H1 (cell line): ENCODE results near the gene DHRS12. TPM values are rescaled to one million over a fixed set of nuclear protein-coding genes. Genes with fewer than 3 reads are reported as not detected.

Source experiments
- CTCF ChIA-PET: fragments of 300-600 bp; sonication (Branson Sonifier 250); formaldehyde crosslinking; loops from one replicate; lab custom pipeline; 2021; ENCODE audit not compliant: partially characterized antibody; lab: Charles Lee
- POLR2A ChIA-PET: fragments of 300-600 bp; sonication (Branson Sonifier 250); formaldehyde crosslinking; loops from one replicate; lab custom pipeline; 2021; ENCODE audit warnings: inconsistent platforms; ENCODE audit not compliant: partially characterized antibody; lab: Charles Lee
- DNase-seq, 2 experiments: peaks; one replicate each; pipeline versions ENCODE4 v3.0.0 to v3.0.0-alpha.2; 2010 to 2022; ENCODE audit warnings: low spot score in 2 of 2, low read depth in 1 of 2, mixed read lengths in 1 of 2
- FAIRE-seq: peaks from 2 replicates; lab custom pipeline; 2011; peaks lifted over from hg19 to GRCh38; lab: Jason Lieb, UNC
- H2AFZ ChIP-seq: 2 replicates; pipeline ENCODE4 v1.8.1; 2012; ENCODE audit warnings: low read length, inconsistent platforms
- H2AK5ac ChIP-seq: 2 replicates; pipeline ENCODE4 v1.6.1; 2013; ENCODE audit warnings: low read depth, low read length
- H2BK120ac ChIP-seq: replicated peaks from 2 replicates; pipeline ENCODE3; 2013; ENCODE audit warnings: low read depth, low read length, inconsistent platforms
- H2BK12ac ChIP-seq: 2 replicates; pipeline ENCODE4 v1.6.1; 2013; ENCODE audit warnings: low read depth, low read length
- H2BK15ac ChIP-seq: 2 replicates; pipeline ENCODE4 v1.6.1; 2013; ENCODE audit warnings: low read length
- H2BK20ac ChIP-seq: 2 replicates; pipeline ENCODE4 v1.6.1; 2013; ENCODE audit warnings: low read length
- H2BK5ac ChIP-seq: 2 replicates; pipeline ENCODE4 v1.6.1; 2013; ENCODE audit warnings: low read depth, low read length
- H3K14ac ChIP-seq: 2 replicates; pipeline ENCODE4 v1.6.1; 2013; ENCODE audit warnings: inconsistent platforms; ENCODE audit not compliant: insufficient read length
- H3K18ac ChIP-seq: 2 replicates; pipeline ENCODE4 v1.6.1; 2013; ENCODE audit warnings: low read length; ENCODE audit errors: extremely low read depth
- H3K23ac ChIP-seq: 2 replicates; pipeline ENCODE4 v1.6.1; 2013; ENCODE audit warnings: inconsistent platforms; ENCODE audit not compliant: insufficient read length
- H3K23me2 ChIP-seq: 2 replicates; pipeline ENCODE4 v1.6.1; 2013; ENCODE audit warnings: low read depth, low read length
- H3K27ac ChIP-seq: 2 replicates; pipeline ENCODE4 v1.6.1; 2011; ENCODE audit warnings: low read depth, low read length, inconsistent platforms
- H3K27me3 ChIP-seq, 4 experiments: replicated peaks in 1 of 4; 1 replicate in 1 of 4; 2 replicates in 3 of 4; pipeline versions ENCODE4 v1.6.1 to v1.8.1; 2011 to 2013; ENCODE audit warnings: low read length in 3 of 4, mild to moderate bottlenecking in 3 of 4, inconsistent platforms in 2 of 4, mixed read lengths in 2 of 4, moderate library complexity in 1 of 4; ENCODE audit not compliant: control insufficient read depth in 3 of 4, insufficient read depth in 3 of 4; ENCODE audit errors: extremely low read depth in 1 of 4
- H3K36me3 ChIP-seq, 4 experiments: 2 replicates each; pipeline versions ENCODE4 v1.6.1 to v1.8.1; 2011 to 2013; ENCODE audit warnings: mild to moderate bottlenecking in 4 of 4, low read length in 3 of 4, moderate library complexity in 2 of 4, control low read depth in 1 of 4, inconsistent platforms in 1 of 4; ENCODE audit not compliant: insufficient read depth in 4 of 4, control insufficient read depth in 2 of 4
- H3K4ac ChIP-seq: replicated peaks from 2 replicates; pipeline ENCODE3; 2013; ENCODE audit warnings: low read length, low read depth, mixed read lengths, inconsistent platforms; ENCODE audit not compliant: insufficient read length
- H3K4me1 ChIP-seq, 4 experiments: replicated peaks in 1 of 4; 1 replicate in 1 of 4; 2 replicates in 3 of 4; pipeline versions ENCODE4 v1.6.1 to v1.8.1; 2011 to 2013; ENCODE audit warnings: low read length in 3 of 4, inconsistent platforms in 2 of 4, mixed read lengths in 1 of 4; ENCODE audit not compliant: insufficient read depth in 4 of 4, control insufficient read depth in 3 of 4
- H3K4me2 ChIP-seq, 2 experiments: 2 replicates each; pipeline versions ENCODE4 v1.6.1 to v1.8.1; 2011 to 2013; ENCODE audit warnings: low read depth in 2 of 2, low read length in 2 of 2, control low read depth in 1 of 2, inconsistent platforms in 1 of 2, mild to moderate bottlenecking in 1 of 2; ENCODE audit not compliant: insufficient read depth in 1 of 2
- H3K4me3 ChIP-seq, 4 experiments: fragments of 200-600, 300-600 bp in 1 of 4; sonication (generic), shearing (Covaris generic), sonication (Bioruptor Twin) in 1 of 4; 2 replicates each; pipeline versions ENCODE4 v1.5.1 to v1.8.1; 2011 to 2016; ENCODE audit warnings: low read length in 4 of 4, low read depth in 3 of 4, control low read depth in 2 of 4, inconsistent platforms in 2 of 4, mild to moderate bottlenecking in 2 of 4, mixed read lengths in 1 of 4, moderate library complexity in 1 of 4; ENCODE audit not compliant: insufficient read depth in 2 of 4; ENCODE audit errors: extremely low read depth in 1 of 4
- H3K56ac ChIP-seq: replicated peaks from 2 replicates; pipeline ENCODE3; 2013; ENCODE audit warnings: low read depth, mild to moderate bottlenecking, mixed read lengths, low read length, inconsistent platforms; ENCODE audit not compliant: insufficient read length
- H3K79me1 ChIP-seq: 2 replicates; pipeline ENCODE4 v1.6.1; 2013; ENCODE audit warnings: low read depth, low read length, control low read depth
- H3K79me2 ChIP-seq, 2 experiments: 2 replicates each; pipeline versions ENCODE4 v1.6.1 to v1.8.1; 2012 to 2013; ENCODE audit warnings: low read length in 2 of 2, mild to moderate bottlenecking in 2 of 2, inconsistent platforms in 1 of 2; ENCODE audit not compliant: insufficient read depth in 2 of 2, control insufficient read depth in 1 of 2
- H3K9ac ChIP-seq, 4 experiments: replicated peaks in 1 of 4; 1 replicate in 1 of 4; 2 replicates in 3 of 4; pipeline versions ENCODE4 v1.6.1 to v1.8.1; 2011 to 2013; ENCODE audit warnings: low read depth in 3 of 4, low read length in 3 of 4, control low read depth in 2 of 4, mild to moderate bottlenecking in 2 of 4, moderate library complexity in 2 of 4, inconsistent platforms in 1 of 4; ENCODE audit errors: extremely low read depth in 1 of 4
- H3K9me3 ChIP-seq, 2 experiments: 2 replicates each; pipeline versions ENCODE4 v1.6.1 to v1.8.1; 2012 to 2013; ENCODE audit warnings: mild to moderate bottlenecking in 2 of 2, moderate library complexity in 2 of 2, control low read depth in 1 of 2, inconsistent platforms in 1 of 2, low read depth in 1 of 2, low read length in 1 of 2, mixed read lengths in 1 of 2; ENCODE audit not compliant: insufficient read depth in 2 of 2
- H4K20me1 ChIP-seq, 2 experiments: replicated peaks in 1 of 2; 2 replicates each; pipeline versions ENCODE3 to v1.8.1; 2011 to 2013; ENCODE audit warnings: inconsistent platforms in 2 of 2, low read length in 2 of 2, mild to moderate bottlenecking in 1 of 2; ENCODE audit not compliant: insufficient read depth in 2 of 2, control insufficient read depth in 1 of 2
- H4K5ac ChIP-seq: 2 replicates; pipeline ENCODE4 v1.6.1; 2013; ENCODE audit warnings: low read length, low read depth, mixed read lengths, inconsistent platforms; ENCODE audit not compliant: insufficient read length
- H4K8ac ChIP-seq: 2 replicates; pipeline ENCODE4 v1.8.0; 2013; ENCODE audit warnings: mild to moderate bottlenecking, moderate library complexity, low read length, inconsistent platforms; ENCODE audit not compliant: insufficient read depth; ENCODE audit errors: extremely low read depth
- H4K91ac ChIP-seq: replicated peaks from 2 replicates; pipeline ENCODE3; 2013; ENCODE audit warnings: low read length, mixed read lengths, inconsistent platforms; ENCODE audit not compliant: insufficient read length
- WGBS, 2 experiments: shearing (Covaris generic) in 1 of 2; methylation state at CpG; one replicate each; pipeline versions ENCODE4 v1.1.6 to v1.1.7; 2013 to 2015; ENCODE audit warnings: low lambda C conversion rate in 2 of 2, mixed read lengths in 2 of 2, inconsistent platforms in 1 of 2, low coverage in 1 of 2, missing lambda C conversion rate in 1 of 2; ENCODE audit not compliant: insufficient replicate concordance in 2 of 2, insufficient coverage in 1 of 2, insufficient read length in 1 of 2; ENCODE audit errors: extremely low coverage in 1 of 2, missing lambda C conversion rate in 1 of 2; 5-methylcytosine and 5-hydroxymethylcytosine counted together
- polyA plus RNA-seq, 7 experiments: library from polyadenylated mRNA; depleted of rRNA in 3 of 7; stranded (reverse) in 5 of 7; unstranded in 2 of 7; fragments of >200 nt in 5 of 7; fragments of 200-250 nt in 2 of 7; gene quantifications; 1 replicate in 5 of 7; 2 replicates in 1 of 7; 4 replicates in 1 of 7; pipeline versions ENCODE4 v1.2.1 to v1.2.3, GENCODE V29; 2011 to 2013; ENCODE audit warnings: missing spikeins in 2 of 7, mixed read lengths in 2 of 7
- total RNA-seq: library from RNA; stranded (reverse); fragmentation: NEBNext Ultra II Directional; extraction: Animal tissue kit (Norgen Biotek cat#: 25700); gene quantifications from 2 replicates; pipeline ENCODE4 v1.2.1, GENCODE V29; 2021

Gene DHRS12
- total and polyA plus RNA-seq, 2 of the 8 experiments (the other 6 are each of a cell fraction or from before 2014, with no cell fraction given): 8.7 TPM

GRCh38 chr13:51822106-51822815 is 18.3 kb upstream of the DHRS12 start:
- Histone ChIP-seq H3K4me1 (peaks cover 0 to 10% (median 5%) of the 10 kb centered on the region in 4 experiments; a peak in 5 of 7 replicates), H2AFZ (no peak overlapping the region), H3K9ac (no peak overlapping the region), H3K4me2 (no peak overlapping the region), H4K8ac (no peak overlapping the region), H3K18ac (no peak overlapping the region), H3K14ac (no peak overlapping the region), H2BK5ac (no peak overlapping the region), H4K91ac (no peak overlapping the region), H3K4ac (no peak overlapping the region), H4K20me1 (no peaks in the 10 kb centered on the region), H3K4me3 (no peak overlapping the region), H3K27ac (no peak overlapping the region), H3K79me1 (no peaks in the 10 kb centered on the region), H2BK15ac (no peak overlapping the region), H2BK12ac (no peak overlapping the region), H3K79me2 (no peaks in the 10 kb centered on the region), H3K23ac (no peak overlapping the region), H2AK5ac (no peak overlapping the region), H2BK20ac (no peak overlapping the region), H4K5ac (no peak overlapping the region), H3K36me3 (no peaks in the 10 kb centered on the region), H2BK120ac (no peak overlapping the region), H3K9me3 (no peaks in the 10 kb centered on the region), H3K56ac (no peak overlapping the region), H3K23me2 (no peaks in the 10 kb centered on the region), H3K27me3 (peaks cover 0 to 3% (median 1%) of the 10 kb centered on the region in 4 experiments; a peak in 2 of 7 replicates)
- WGBS, 2 experiments: 88% methylated on average over 13 of the region's 13 CpGs; no CpG with 5 or more reads in 1 of the 2 experiments
- POLR2A ChIA-PET: interaction anchor here (0.9 to 1.1 kb wide), 2 partner anchors 369 to 370 kb away, joined by 3 read pairs; partner anchors contain the start of gene INTS6
- CTCF ChIA-PET: interaction anchor here (1.3 to 11.2 kb wide), 5 partner anchors 10 to 387 kb away, joined by 3 to 98 read pairs (median 8); partner anchors contain the start of gene TMEM272
- FAIRE-seq: no peak
- no peak for DNase-seq
